SU-DHL-6 (cell line): ENCODE data around the gene EMC7.

Source experiments
- H2AFZ ChIP-seq: fragments of 200-600 bp; sonication (generic); 2 replicates; pipeline ENCODE4 v1.6.1; 2014; ENCODE audit warnings: low read depth, mild to moderate bottlenecking, moderate library complexity, mixed read lengths, antibody characterized with exemption, low read length; ENCODE audit not compliant: severe bottlenecking
- H3F3A ChIP-seq: fragments of 200-600 bp; shearing (Covaris generic); 2 replicates; pipeline ENCODE4 v1.6.0; 2016; ENCODE audit warnings: antibody characterized with exemption, mild to moderate bottlenecking; ENCODE audit not compliant: insufficient read depth
- H3K27ac ChIP-seq: fragments of 200-600 bp; sonication (generic); 2 replicates; pipeline ENCODE4 v1.5.1; 2016; ENCODE audit warnings: low read depth, mild to moderate bottlenecking, low read length, moderate library complexity, mixed read lengths
- H3K27me3 ChIP-seq: fragments of 200-600 bp; sonication (generic), shearing (Covaris generic); 2 replicates; pipeline ENCODE4 v1.6.0; 2014; ENCODE audit warnings: mild to moderate bottlenecking, low read length
- H3K36me3 ChIP-seq: fragments of 200-600 bp; sonication (generic); 2 replicates; pipeline ENCODE4 v1.6.1; 2014; ENCODE audit warnings: mild to moderate bottlenecking, low read length, mixed read lengths
- H3K4me2 ChIP-seq: fragments of 300-600, 200-600 bp; shearing (Covaris generic), sonication (generic); 2 replicates; pipeline ENCODE4 v1.6.0; 2014; ENCODE audit warnings: low read length, low read depth, mild to moderate bottlenecking; ENCODE audit not compliant: poor library complexity, severe bottlenecking
- H3K4me3 ChIP-seq: fragments of 200-600 bp; sonication (generic); 2 replicates; pipeline ENCODE4 v1.5.1; 2014; ENCODE audit warnings: antibody characterized with exemption, low read length, mild to moderate bottlenecking, mixed read lengths; ENCODE audit not compliant: insufficient read depth, poor library complexity, severe bottlenecking
- H3K79me2 ChIP-seq: fragments of 200-600 bp; sonication (generic); 2 replicates; pipeline ENCODE4 v1.6.1; 2014; ENCODE audit warnings: mild to moderate bottlenecking, low read length, moderate library complexity; ENCODE audit not compliant: insufficient read depth
- H3K9ac ChIP-seq: fragments of 200-600 bp; sonication (generic); 2 replicates; pipeline ENCODE4 v1.7.0; 2014; ENCODE audit warnings: mild to moderate bottlenecking, low read length
- H3K9me2 ChIP-seq: fragments of 200-600 bp; sonication (generic); replicated peaks from 2 replicates; pipeline ENCODE4 v1.6.1; 2014; ENCODE audit warnings: low read length; ENCODE audit not compliant: insufficient read depth
- H3K9me3 ChIP-seq: fragments of 200-600 bp; sonication (generic); 2 replicates; pipeline ENCODE4 v1.6.1; 2014; ENCODE audit warnings: low read length, mixed read lengths; ENCODE audit not compliant: insufficient read depth
- H4K20me1 ChIP-seq: fragments of 200-600 bp; sonication (generic); 2 replicates; pipeline ENCODE4 v1.6.1; 2014; ENCODE audit warnings: low read depth, mild to moderate bottlenecking, antibody characterized with exemption, low read length, moderate library complexity, mixed read lengths
- EZH2phosphoT487 ChIP-seq: fragments of 200-600 bp; sonication (generic), shearing (Covaris generic); conservative IDR thresholded peaks from 2 replicates; pipeline ENCODE4 v1.6.1; 2018; ENCODE audit warnings: mild to moderate bottlenecking, antibody characterized with exemption, low read length, moderate library complexity, mixed read lengths
- TF ChIP-seq, protein P1 (sequence below): fragments of 200-600 bp; sonication (generic); IDR thresholded peaks from one replicate; pipeline ENCODE4 v1.5.1; 2017; ENCODE audit warnings: antibody characterized with exemption, mild to moderate bottlenecking, low read length, moderate library complexity; ENCODE audit not compliant: insufficient read depth, poor library complexity, severe bottlenecking

EMC7 gene

DNA sequence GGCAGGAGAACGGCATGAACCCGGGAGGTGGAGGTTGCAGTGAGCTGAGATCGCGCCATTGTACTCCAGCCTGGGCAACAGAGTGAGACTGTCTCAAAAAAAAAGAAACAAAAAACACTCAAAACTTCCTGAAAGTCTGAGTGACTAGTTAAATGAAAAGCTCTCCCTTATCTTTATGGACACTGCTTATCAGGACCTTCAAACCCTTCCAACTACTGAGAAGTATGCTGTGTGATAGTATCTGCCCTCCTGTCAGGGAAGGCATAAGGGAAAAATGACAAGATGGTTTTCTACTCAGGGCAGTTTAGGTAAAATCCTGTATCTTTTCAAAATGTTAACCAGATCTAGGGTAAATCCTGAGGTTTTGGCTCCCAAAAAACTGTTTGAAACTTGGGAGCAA lies 21.8 kb downstream of the EMC7 start:
- Histone ChIP-seq H3K9me2 (no peaks in the 10 kb centered on the region), H3K4me3 (no peak overlapping the region), H4K20me1 (no peaks in the 10 kb centered on the region), H3K27me3 (no peaks in the 10 kb centered on the region), H3K27ac (no peak overlapping the region), H3F3A (0 out of 2 replicates have a peak, but pooled peaks cover under 1% of the 10 kb centered on the region), H3K9me3 (no peaks in the 10 kb centered on the region), H3K79me2 (no peaks in the 10 kb centered on the region), H3K9ac (no peak overlapping the region), H3K36me3 (peaks cover 11% of the 10 kb centered on the region; the same call in 1 of the 2 replicates), H2AFZ (no peak overlapping the region), H3K4me2 (no peak overlapping the region)
- no peak for TF ChIP-seq EZH2phosphoT487
- TF ChIP-seq, protein P1, sequence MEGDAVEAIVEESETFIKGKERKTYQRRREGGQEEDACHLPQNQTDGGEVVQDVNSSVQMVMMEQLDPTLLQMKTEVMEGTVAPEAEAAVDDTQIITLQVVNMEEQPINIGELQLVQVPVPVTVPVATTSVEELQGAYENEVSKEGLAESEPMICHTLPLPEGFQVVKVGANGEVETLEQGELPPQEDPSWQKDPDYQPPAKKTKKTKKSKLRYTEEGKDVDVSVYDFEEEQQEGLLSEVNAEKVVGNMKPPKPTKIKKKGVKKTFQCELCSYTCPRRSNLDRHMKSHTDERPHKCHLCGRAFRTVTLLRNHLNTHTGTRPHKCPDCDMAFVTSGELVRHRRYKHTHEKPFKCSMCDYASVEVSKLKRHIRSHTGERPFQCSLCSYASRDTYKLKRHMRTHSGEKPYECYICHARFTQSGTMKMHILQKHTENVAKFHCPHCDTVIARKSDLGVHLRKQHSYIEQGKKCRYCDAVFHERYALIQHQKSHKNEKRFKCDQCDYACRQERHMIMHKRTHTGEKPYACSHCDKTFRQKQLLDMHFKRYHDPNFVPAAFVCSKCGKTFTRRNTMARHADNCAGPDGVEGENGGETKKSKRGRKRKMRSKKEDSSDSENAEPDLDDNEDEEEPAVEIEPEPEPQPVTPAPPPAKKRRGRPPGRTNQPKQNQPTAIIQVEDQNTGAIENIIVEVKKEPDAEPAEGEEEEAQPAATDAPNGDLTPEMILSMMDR = no peak

DNA sequence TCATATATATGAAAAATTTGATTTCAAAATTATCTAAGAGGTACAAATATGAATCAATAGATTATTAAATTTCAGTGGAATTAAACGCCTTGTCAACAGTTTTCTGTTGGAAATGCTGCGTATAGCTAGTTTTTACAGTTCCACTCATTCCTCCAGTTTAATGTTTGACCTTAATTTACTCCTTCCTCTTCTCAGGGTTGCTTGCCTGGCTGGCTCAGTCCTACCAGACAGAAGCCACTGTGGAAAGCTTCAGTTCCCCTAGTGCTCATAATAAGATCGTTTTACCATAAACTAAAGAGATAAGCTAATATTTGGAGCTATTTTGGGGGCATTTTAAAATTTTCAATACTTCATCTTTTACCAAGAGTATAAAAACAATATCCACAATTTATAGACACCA lies 22.8 kb downstream of the EMC7 start:
- Histone ChIP-seq H3K36me3 (peaks cover 5% of the 10 kb centered on the region; the same call in 1 of the 2 replicates), H3K9me2 (no peaks in the 10 kb centered on the region), H3K27ac (no peak overlapping the region), H3K9ac (no peak overlapping the region), H3K27me3 (no peaks in the 10 kb centered on the region), H4K20me1 (no peaks in the 10 kb centered on the region), H3K4me2 (no peak overlapping the region), H3F3A (no peaks in the 10 kb centered on the region), H3K9me3 (no peaks in the 10 kb centered on the region), H3K79me2 (no peaks in the 10 kb centered on the region), H3K4me3 (no peak overlapping the region), H2AFZ (no peak overlapping the region)
- TF ChIP-seq, protein P1 = no peak
- TF ChIP-seq EZH2phosphoT487 = no peak

DNA sequence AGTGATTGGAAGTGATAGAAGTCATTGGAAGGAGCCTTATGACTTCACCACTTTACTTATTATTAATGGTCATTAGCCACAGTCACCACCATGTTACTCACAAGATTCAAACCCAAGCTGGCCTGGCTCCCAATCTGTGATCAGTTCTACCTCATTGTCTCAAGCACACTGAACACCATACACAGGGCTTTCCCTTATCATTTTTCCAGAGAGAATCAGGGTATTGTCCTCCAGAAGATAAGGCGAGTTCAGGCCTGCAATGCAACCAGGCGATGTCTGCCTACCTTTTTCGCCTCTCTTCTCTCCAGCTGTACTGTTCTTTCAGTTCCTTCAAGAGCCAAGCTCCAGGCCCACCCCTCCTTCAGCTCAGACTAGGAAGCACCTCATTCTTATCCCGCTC lies 24.9 kb downstream of the EMC7 start:
- Histone ChIP-seq H3K79me2 (no peaks in the 10 kb centered on the region), H3K4me2 (no peak overlapping the region), H3K4me3 (no peak overlapping the region), H3K9me3 (no peaks in the 10 kb centered on the region), H3K27ac (no peak overlapping the region), H3F3A (no peaks in the 10 kb centered on the region), H3K9me2 (no peaks in the 10 kb centered on the region), H4K20me1 (no peaks in the 10 kb centered on the region), H2AFZ (no peak overlapping the region), H3K9ac (no peak overlapping the region), H3K27me3 (no peaks in the 10 kb centered on the region), H3K36me3 (no peaks in the 10 kb centered on the region)
- TF ChIP-seq, protein P1 = no peak
- TF ChIP-seq EZH2phosphoT487 = no peak

DNA sequence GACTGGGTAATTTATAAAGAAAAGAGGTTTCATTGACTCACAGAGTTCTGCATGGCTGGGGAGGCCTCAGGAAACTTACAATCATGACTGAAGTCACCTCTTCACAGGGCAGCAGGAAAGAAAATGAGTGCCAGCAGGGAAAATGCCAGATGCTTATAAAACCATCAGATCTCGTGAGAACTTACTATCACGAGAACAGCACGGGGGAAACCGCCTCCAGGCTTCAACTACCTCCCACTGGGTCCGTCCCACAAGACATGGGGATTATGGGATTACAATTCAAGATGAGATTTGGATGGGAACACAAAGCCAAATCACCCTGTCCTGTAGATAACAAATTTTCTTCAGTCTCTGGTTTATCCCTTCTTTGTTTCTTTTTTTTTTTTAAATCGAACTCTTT lies 31.7 kb downstream of the EMC7 start:
- TF ChIP-seq, protein P1 = no peak
- TF ChIP-seq EZH2phosphoT487 = no peak
- Histone ChIP-seq H4K20me1 (no peaks in the 10 kb centered on the region), H3K4me3 (no peak overlapping the region), H3F3A (no peaks in the 10 kb centered on the region), H3K27ac (no peak overlapping the region), H3K9me2 (no peaks in the 10 kb centered on the region), H2AFZ (no peak overlapping the region), H3K4me2 (no peak overlapping the region), H3K36me3 (no peaks in the 10 kb centered on the region), H3K27me3 (no peaks in the 10 kb centered on the region), H3K9ac (no peak overlapping the region), H3K79me2 (no peaks in the 10 kb centered on the region), H3K9me3 (no peaks in the 10 kb centered on the region)
